ENCODE results near the gene PDZRN3. TPM values are rescaled to one million over a fixed set of nuclear protein-coding genes. Genes with fewer than 3 reads are reported as not detected.

Gene PDZRN3
- total RNA-seq, 1 donor from 2014 or later, result not detected

DNA sequence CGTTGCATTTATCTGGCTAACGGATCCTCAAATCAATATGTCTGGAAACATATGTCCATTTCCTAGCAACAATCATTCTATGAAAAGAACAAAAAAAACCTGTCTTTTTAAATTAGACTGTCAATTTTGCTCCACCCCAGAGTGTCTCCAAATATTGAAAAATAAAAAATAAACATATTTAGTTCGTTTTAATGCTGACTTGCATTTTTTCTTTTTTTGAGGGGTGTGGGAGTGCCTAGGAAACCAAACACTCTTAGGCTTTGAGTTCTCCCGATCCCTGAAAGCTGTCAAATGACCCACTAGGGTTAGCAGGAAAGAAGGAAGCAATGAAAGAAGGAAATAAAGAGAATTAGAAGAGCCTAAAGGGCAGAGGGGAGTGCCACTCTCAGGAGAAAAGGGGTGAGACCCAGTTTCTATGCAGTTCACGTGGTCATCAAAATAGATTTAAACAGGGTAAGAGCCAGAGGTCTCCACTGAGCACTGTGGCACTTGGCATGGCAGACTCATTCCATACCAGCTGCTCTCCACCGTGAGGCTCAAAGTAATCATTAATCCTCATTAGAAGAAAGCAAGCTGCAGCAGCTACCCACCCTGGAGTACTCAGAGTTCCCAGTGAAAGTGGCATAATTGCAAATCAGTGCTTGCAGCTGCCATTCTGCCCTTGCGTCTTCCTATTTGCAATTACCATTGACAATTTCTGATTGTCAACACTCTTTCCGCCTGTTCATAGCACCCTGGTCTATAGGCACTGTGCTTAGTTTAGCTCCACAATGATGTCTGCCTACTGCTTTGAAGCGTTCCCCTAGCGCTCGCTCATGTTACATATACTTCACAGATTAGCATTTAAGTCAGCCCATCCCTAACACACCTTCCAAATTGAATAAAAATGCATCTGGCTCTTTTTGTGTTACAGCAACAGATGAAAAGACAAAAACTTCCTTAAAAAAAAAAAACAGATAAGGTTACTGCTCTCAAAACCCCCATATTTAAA is 32.3 kb downstream of the PDZRN3 start:
- no peaks in the 10 kb centered on the region for H3K36me3 Mint-ChIP-seq (ENCODE audit: low read depth)
- H3K4me1 Mint-ChIP-seq, result no peaks in the 10 kb centered on the region
- DNase-seq, result no peak
- no peaks in the 10 kb centered on the region for H3K27me3 Mint-ChIP-seq
- intact Hi-C loops (cut with micrococcal nuclease), result no loop called here
- no peak overlapping the region for H3K27ac Mint-ChIP-seq
- no peaks in the 10 kb centered on the region for H3K9me3 Mint-ChIP-seq
- no peak overlapping the region for H3K4me3 Mint-ChIP-seq

DNA sequence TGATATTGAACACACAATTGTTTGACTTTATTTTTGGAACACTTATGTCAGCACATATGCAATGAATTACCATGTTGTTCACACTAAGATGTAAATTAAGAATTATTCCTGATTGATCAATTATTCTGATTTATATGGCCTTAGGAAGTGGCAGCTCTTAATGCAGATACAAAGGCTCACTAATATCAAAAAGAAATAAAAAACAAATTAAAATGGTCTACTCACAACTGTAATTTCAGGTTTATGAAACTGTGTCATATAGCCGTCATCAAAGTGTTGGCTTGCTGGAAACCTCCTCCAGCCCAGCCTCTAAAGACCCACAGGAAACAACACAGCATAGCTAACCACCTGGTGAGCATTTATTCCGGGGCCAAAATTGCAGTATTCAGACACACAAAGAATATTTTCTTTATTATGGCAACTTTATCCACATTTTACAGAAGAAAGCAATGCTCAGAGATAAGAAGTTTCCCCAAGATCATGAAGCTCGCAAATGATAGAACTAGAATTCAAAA is 33.4 kb downstream of the PDZRN3 start:
- no peaks in the 10 kb centered on the region for H3K4me1 Mint-ChIP-seq
- no peaks in the 10 kb centered on the region for H3K27me3 Mint-ChIP-seq

DNA sequence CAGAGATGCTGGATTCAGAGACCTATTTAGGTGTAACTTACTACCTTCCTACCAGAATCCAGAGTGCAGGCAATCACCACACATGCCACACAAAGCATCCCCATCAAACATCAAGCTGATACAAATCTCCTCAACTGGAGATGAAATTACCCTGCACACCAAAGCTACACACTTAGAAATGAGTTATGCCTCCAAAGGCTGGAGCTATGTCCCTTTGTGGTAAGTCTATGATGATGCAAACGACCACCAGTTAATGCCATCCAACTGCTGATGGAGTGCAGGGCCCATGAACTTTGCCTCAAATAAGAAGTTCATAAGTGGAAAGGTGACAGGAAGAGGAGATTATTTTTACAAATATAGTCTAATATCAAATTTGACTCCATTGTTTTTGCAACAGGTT is 38.1 kb downstream of the PDZRN3 start:
- Mint-ChIP-seq H3K27me3 (no peaks in the 10 kb centered on the region), H3K9me3 (no peaks in the 10 kb centered on the region), H3K27ac (no peak overlapping the region), H3K4me3 (no peak overlapping the region), H3K4me1 (no peaks in the 10 kb centered on the region), H3K36me3 (ENCODE audit: low read depth) (no peaks in the 10 kb centered on the region)
- no peak for DNase-seq
- intact Hi-C loops (cut with micrococcal nuclease), result no loop called here

More for the DNA sequence above, 33.4 kb downstream of the PDZRN3 start:
- intact Hi-C loops (cut with micrococcal nuclease), result no loop called here
- Mint-ChIP-seq H3K9me3 (no peaks in the 10 kb centered on the region), H3K4me3 (no peak overlapping the region), H3K36me3 (ENCODE audit: low read depth) (no peaks in the 10 kb centered on the region), H3K27ac (no peak overlapping the region)
- no peak for DNase-seq

DNA sequence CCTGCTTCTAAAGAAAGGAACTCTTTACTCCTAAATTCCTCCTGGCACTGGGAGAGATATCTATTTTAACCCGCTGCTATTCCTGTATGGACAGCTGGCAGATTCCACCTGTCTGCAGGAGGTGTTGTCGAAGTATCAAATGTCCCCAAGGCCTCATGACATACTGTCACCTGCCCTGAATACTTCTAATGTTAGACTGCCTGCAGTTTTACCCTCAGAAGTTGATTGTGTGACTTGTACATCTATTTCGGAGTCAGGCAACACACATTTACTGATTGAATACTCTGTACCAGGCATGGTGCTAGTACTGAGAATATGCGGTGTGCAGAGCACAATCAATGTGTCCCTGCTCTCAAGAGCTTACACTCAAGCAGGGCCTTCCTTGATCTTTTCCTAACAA is 38.6 kb downstream of the PDZRN3 start:
- no peaks in the 10 kb centered on the region for H3K36me3 Mint-ChIP-seq (ENCODE audit: low read depth)
- no peak overlapping the region for H3K4me3 Mint-ChIP-seq
- no peak for DNase-seq
- intact Hi-C loops (cut with micrococcal nuclease), result no loop called here
- no peaks in the 10 kb centered on the region for H3K4me1 Mint-ChIP-seq
- H3K9me3 Mint-ChIP-seq, result no peaks in the 10 kb centered on the region
- no peaks in the 10 kb centered on the region for H3K27me3 Mint-ChIP-seq
- H3K27ac Mint-ChIP-seq, result no peak overlapping the region

DNA sequence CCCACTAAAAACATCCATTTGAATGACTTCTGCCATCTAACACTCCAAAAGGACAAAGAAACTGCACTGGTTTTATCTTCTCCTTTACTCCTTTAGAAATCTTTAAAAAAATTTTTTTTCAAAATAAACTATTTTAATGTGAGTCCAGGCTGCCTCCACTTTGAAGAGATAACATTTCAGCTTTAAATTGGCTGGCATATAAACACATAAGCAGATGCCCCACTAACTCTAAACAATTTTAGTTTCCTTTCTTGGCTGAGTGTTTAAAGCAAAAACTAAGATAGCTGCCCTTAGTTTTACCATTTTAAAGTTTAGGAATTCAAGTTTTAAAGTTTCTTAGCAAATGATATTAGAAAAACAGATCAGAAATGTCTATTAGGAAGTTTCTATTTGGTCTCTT is 39.9 kb downstream of the PDZRN3 start:
- Mint-ChIP-seq H3K9me3 (no peaks in the 10 kb centered on the region), H3K4me3 (no peak overlapping the region), H3K27me3 (no peaks in the 10 kb centered on the region), H3K4me1 (no peaks in the 10 kb centered on the region), H3K27ac (no peak overlapping the region), H3K36me3 (ENCODE audit: low read depth) (no peaks in the 10 kb centered on the region)
- intact Hi-C loops (cut with micrococcal nuclease), result no loop called here
- DNase-seq, result no peak

DNA sequence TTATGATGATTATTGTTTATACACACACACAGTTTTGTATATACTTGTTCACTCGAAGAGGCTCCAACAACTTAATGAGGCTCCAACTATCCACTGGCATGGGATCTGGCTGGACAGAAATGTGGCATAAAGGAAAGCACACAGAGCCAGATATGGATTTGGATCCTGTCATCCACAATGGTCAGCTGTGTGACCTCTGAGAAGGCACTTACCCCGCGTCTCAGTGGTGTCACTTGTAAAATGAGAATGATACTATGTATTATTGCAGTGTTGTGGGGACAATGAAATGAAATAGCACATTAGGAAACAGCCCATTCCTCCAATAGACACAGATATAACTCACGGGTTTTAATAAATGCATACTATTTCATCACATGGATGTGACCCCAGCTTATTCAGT is 42.2 kb downstream of the PDZRN3 start:
- Mint-ChIP-seq H3K27ac (no peak overlapping the region), H3K27me3 (no peaks in the 10 kb centered on the region), H3K4me1 (no peaks in the 10 kb centered on the region), H3K4me3 (no peak overlapping the region), H3K9me3 (no peaks in the 10 kb centered on the region), H3K36me3 (ENCODE audit: low read depth) (no peaks in the 10 kb centered on the region)
- no peak for DNase-seq
- intact Hi-C loops (cut with micrococcal nuclease), result no loop called here

DNA sequence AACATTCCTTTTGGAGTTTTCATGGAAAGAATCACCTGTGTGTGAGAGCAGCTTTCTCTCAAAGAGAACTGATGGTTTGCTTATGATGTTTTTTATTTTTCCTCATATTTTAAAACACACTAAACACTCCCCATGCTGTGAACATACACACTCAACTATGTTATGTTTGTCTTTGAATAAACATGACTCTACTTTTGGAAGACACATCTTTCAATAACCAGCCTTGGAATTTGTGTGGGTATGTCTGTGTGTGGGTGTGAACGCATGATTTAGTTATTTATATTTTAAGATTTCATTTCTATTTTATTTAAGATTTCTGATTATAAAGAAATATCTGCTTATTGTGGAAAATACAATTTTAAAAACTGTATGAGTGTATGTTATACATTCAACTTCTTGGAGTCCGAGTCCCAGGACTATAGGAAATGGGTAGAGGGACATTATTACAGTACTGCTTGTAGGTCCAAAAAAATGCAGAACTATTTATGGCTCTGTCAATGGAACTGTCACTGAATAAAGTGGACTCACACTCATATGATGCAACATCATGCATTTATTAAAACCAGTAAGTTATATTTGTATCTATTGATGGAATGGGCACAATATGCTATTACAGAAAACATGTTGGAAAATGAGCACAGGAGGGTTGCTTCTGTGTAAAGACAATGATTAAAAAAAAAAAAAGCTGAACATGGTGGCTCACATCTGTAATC is 43.5 kb downstream of the PDZRN3 start:
- Mint-ChIP-seq H3K27ac (no peak overlapping the region), H3K27me3 (no peaks in the 10 kb centered on the region), H3K4me3 (no peak overlapping the region), H3K36me3 (ENCODE audit: low read depth) (no peaks in the 10 kb centered on the region), H3K9me3 (no peaks in the 10 kb centered on the region), H3K4me1 (no peaks in the 10 kb centered on the region)
- intact Hi-C loops (cut with micrococcal nuclease), result no loop called here
- no peak for DNase-seq

DNA sequence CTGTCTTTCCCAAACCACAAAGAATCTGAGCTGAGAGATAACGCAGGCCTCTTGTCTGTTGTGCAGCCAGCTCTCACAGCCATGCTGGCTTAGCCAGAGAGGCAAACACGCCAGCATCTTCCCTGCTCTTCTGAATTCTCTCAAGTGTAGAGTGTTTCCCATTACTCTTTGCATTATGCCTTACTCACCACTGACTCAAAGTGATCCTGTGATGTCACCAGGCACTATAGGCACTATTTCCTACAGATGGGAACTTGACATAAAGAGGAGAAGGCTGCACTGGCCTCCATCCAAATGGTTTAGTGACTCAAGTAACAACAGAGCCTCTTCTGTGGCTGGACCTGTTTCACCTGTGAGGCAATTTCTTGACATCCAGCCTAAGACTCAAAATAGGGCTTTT is 44.4 kb downstream of the PDZRN3 start:
- Mint-ChIP-seq H3K9me3 (no peaks in the 10 kb centered on the region), H3K36me3 (ENCODE audit: low read depth) (no peaks in the 10 kb centered on the region), H3K4me1 (no peaks in the 10 kb centered on the region), H3K4me3 (no peak overlapping the region), H3K27me3 (no peaks in the 10 kb centered on the region), H3K27ac (no peak overlapping the region)
- no peak for DNase-seq
- intact Hi-C loops (cut with micrococcal nuclease), result no loop called here

DNA sequence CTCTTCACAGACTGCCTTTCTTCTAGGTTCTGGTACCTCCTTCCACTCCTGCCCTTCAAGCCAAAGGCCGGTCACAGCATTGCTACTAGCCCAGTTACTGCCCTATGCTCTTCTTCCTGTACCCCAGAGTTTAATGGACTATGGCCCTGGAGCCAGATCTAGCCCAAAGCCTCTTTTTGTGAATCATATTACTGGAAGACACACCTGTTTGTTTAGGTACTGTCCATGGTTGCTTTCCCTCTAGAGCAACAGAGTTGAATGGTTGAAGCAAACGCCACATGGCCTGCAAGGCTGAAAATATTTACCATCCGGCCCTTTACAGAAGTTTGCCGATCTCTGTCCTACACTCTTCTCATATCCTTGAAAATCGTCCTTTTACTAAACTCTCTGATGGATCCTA is 47.0 kb downstream of the PDZRN3 start:
- intact Hi-C loops (cut with micrococcal nuclease), result no loop called here
- H3K4me3 Mint-ChIP-seq, result no peak overlapping the region
- no peak overlapping the region for H3K27ac Mint-ChIP-seq
- no peaks in the 10 kb centered on the region for H3K27me3 Mint-ChIP-seq
- DNase-seq, result no peak
- H3K9me3 Mint-ChIP-seq, result no peaks in the 10 kb centered on the region
- no peaks in the 10 kb centered on the region for H3K4me1 Mint-ChIP-seq
- H3K36me3 Mint-ChIP-seq (ENCODE audit: low read depth), result no peaks in the 10 kb centered on the region

DNA sequence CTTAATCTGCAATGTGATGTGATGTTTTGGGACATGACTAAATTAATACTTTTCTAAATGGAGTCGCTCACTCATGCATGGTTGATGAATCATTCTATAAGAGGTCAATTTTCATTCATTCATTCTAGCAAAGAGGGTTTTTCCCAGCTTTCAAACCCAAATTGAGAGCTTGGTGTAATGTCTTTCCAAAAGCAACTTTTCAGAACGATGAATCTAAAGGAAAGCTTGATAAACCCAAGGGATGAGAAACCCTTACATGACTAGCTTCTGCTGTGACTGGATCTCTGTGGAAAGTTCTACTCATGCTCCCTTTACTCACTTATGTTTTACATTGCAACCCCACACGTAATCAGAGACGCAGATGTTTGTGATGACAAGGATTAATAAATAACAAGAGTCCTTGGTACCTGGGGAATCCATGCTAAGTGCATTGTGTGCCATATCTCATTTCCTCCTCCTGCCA is 47.7 kb downstream of the PDZRN3 start:
- peaks cover 5% of the 10 kb centered on the region for H3K27me3 Mint-ChIP-seq
- H3K36me3 Mint-ChIP-seq (ENCODE audit: low read depth), result no peaks in the 10 kb centered on the region
- H3K27ac Mint-ChIP-seq, result no peak overlapping the region
- H3K9me3 Mint-ChIP-seq, result no peaks in the 10 kb centered on the region
- H3K4me3 Mint-ChIP-seq, result no peak overlapping the region
- no peak for DNase-seq
- intact Hi-C loops (cut with micrococcal nuclease), result no loop called here
- H3K4me1 Mint-ChIP-seq, result no peaks in the 10 kb centered on the region

DNA sequence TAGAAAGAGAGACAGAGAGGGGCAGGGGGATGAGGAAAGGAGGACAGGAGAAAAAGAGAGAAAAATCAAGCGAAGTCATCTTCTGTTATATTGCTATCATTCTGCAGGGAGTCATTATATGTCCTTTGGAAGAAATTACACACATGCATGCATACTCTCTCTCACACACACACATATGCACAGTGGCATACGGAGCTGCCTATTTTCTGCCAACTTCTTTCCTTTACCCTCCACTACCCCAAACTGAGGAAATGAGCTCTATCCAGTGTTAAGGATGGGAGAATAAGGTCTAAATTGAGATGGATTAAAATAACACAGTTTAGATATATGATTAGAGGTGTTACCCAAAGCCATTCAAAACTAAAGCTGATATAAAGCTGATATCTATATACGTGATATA is 48.8 kb downstream of the PDZRN3 start:
- DNase-seq, result no peak
- Mint-ChIP-seq H3K27me3 (peaks cover 13% of the 10 kb centered on the region), H3K36me3 (ENCODE audit: low read depth) (no peaks in the 10 kb centered on the region), H3K9me3 (no peaks in the 10 kb centered on the region), H3K27ac (no peak overlapping the region), H3K4me3 (no peak overlapping the region), H3K4me1 (no peaks in the 10 kb centered on the region)
- intact Hi-C loops (cut with micrococcal nuclease), result no loop called here

DNA sequence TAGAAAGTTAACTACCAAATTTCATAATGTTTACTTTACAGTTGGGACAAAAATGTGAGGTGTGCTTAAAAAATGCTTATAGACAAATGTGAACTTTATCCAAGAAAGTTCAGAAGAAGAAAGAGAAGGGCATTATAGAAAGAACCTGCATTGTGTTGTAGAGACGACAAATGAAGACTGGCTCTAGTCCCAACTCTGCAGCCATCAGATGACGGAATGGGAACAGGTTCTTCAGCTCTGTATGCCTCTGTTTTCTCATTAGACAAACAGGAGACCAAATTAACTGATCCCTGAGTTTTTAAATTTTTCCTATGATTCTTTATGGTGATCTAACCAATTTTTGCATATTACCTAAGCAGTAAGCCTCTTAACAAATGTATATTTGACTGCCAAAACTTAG is 49.2 kb downstream of the PDZRN3 start:
- intact Hi-C loops (cut with micrococcal nuclease), result no loop called here
- no peaks in the 10 kb centered on the region for H3K4me1 Mint-ChIP-seq

DNA sequence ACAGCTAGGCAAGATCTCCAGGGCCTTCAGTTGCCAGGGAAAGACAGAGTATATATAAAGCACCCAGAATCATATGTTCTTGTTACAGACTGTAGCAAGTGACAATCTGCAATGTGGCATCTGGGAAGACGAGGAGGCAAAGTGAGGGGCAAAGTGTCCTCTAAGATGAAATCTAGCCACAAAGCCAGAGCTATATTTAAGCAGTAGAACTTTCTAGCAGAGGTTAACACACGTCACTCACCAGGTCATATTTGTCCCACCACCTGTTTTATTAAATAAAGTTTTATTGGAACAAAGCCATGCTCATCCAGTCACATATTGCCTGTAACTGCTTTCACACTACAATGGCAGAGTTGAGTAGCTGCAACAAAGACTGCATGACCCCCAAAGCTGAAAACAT is 51.5 kb downstream of the PDZRN3 start:
- Mint-ChIP-seq H3K4me3 (no peak overlapping the region), H3K27ac (no peak overlapping the region), H3K4me1 (no peaks in the 10 kb centered on the region), H3K9me3 (no peaks in the 10 kb centered on the region), H3K27me3 (peaks cover 21% of the 10 kb centered on the region), H3K36me3 (ENCODE audit: low read depth) (no peaks in the 10 kb centered on the region)
- DNase-seq, result no peak
- intact Hi-C loops (cut with micrococcal nuclease), result no loop called here

More for the DNA sequence above, 49.2 kb downstream of the PDZRN3 start:
- Mint-ChIP-seq H3K36me3 (ENCODE audit: low read depth) (no peaks in the 10 kb centered on the region), H3K27me3 (peaks cover 18% of the 10 kb centered on the region), H3K27ac (no peak overlapping the region), H3K4me3 (no peak overlapping the region), H3K9me3 (no peaks in the 10 kb centered on the region)
- DNase-seq, result no peak

DNA sequence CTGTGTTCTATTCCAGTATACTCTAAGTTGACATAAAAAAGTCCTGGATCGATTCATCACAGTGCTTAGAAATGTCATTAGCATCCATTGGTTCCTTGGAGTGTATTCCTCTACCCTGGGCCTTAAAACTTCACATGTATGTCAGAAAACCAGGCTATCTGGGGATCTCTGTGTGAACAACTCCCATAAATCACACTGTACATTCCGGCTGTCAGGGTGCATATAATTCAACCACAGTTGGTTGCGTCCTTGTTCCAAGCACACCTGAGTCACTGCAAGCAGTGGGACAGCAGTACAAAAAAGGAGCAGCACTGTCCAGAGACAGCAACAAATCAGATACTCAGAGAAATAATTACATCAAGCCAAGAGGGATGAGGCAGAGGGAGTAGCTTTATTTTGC is 52.4 kb downstream of the PDZRN3 start:
- intact Hi-C loops (cut with micrococcal nuclease), result no loop called here
- no peaks in the 10 kb centered on the region for H3K36me3 Mint-ChIP-seq (ENCODE audit: low read depth)
- H3K4me3 Mint-ChIP-seq, result no peak overlapping the region
- no peaks in the 10 kb centered on the region for H3K4me1 Mint-ChIP-seq
- H3K27ac Mint-ChIP-seq, result no peak overlapping the region
- DNase-seq, result no peak
- H3K9me3 Mint-ChIP-seq, result no peaks in the 10 kb centered on the region
- H3K27me3 Mint-ChIP-seq, result peaks cover 21% of the 10 kb centered on the region
